GM19324 (cell line): ENCODE results near the gene PARD3.

Experiments used
- ATAC-seq: cut with Tn5 transposase; IDR thresholded peaks from one replicate; pipeline ENCODE4 v1.9.1; 2021; ENCODE audit warnings: mild to moderate bottlenecking, moderate library complexity; ENCODE audit not compliant: unreplicated experiment, low FRiP score

The PARD3 gene

GRCh38 chr10:34635111-34635510 lies 180.0 kb downstream of the PARD3 start:
- no peak for ATAC-seq

- ATAC-seq: no peak
These were observed 181.7 kb downstream of the PARD3 start for GRCh38 chr10:34633374-34633773.

DNA sequence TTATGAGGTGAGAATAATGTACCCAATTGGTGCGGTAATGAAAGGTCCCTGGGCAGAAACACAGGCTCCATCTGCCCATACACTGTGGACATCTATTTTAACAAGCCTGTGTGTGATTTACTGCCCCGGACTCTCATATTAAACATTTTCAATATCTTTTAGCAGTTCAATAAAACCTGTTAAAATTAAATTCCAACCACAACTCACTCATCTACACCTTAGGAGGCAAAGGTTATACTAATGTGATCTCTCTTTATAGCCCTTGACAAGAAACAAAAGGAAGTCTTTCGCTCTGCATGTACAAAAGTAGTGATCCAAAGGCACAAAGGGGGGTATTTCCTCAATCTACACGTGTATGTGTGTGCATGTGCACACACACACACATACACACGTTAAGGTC lies 186.0 kb downstream of the PARD3 start:
- ATAC-seq: no peak

DNA sequence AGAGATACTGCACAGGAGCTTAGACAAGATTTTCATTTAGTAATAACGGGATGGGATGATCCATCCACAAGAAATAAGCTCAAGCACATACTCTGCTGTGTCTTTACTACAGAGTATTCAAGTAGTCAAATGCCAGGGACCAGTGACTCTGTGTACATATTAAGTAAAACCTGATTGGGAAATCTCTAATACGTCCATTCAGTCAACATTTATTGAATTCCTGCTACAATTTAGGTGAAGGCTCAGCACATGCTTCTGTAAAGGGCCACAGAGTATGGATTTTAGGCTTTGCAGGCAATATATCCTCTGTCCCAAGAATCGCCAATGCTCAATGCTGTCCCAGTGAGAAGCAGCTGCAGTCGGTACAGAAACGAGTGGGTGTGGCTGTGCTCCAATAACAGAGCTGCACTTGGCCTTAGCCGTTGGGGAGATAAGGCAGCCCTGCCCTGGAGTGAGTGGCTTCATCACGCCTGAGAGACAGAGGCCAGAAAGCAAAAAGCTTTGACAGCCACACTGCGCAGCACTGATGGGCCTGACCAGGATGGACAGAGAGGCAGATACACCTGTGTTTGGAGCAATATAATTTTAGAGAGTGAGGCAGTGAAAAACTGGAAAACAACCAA lies 186.8 kb downstream of the PARD3 start:
- ATAC-seq: no peak

GRCh38 chr10:34627741-34628140 lies 187.4 kb downstream of the PARD3 start:
- no peak for ATAC-seq

- ATAC-seq: peak; percentile 47
These were observed 187.8 kb downstream of the PARD3 start for GRCh38 chr10:34627331-34627730.

DNA sequence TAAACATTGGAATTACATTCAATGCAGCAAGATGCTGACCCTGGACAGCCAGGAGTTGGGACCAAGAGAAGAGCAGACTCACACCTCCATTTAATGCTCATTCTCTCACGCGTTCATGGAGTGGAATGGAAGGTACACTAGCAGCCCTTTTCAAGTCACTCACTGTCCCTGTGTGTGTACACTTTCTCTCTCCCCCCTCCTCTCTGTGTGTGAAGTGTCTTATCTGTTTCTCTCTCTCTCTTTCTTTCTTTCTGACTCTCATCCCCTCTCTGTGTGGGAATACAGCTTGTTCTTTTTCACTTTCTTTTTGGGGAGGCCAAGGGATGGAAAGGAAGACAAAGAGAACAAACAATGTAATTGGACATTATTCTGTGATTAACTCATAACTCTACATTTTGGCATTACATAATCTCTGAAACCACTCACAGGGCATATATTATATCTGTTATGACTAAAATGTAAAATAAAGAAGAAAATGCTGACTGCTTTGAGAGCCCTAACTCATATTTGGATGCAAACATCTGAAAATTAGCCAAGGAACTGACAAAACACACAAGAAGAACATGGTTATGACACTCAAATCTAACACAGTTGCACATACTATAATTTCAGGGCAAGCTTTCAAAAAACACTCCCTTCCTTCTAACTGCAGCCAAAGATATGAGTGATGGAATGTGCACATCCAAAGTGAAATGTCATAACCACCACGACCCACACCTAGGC lies 188.8 kb downstream of the PARD3 start:
- no peak for ATAC-seq

DNA sequence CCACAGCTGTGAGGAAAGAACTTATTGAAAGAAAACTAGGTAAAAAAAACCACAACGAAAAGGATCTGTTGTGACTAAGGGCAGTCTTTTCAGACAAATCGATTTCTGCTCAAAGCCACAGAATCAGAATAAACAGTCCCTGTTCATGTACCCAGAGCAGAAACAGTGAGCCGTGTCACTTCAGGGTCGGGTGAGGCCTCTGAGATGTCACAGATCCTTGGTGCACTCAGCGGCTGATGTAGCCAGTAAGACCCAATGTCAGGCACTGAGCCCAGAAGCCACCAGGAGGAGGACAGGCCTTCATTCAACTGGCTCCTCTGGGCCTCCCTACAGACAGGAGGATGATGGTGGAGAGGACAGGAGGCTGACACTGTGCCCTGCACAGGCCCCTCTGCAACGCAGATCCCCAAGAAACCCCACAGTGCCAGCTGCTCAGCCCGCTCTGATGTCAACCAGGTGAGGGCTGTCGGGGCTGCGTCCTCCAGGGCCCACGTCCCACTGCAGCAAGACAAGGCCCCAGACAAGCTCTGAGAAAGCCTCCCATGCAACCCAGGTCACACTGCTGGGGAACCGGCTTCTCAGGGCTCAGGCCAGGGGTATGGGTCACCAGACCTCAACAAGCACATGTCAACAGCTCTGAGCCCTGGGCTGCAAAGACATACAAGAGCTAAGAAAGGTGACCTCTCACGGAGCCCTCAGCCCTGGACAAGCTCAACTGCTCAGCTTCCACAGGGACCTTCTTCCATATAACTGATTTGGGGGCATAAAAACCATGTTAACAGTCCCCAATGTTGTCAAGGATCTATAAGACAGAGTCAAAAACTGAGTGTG lies 190.6 kb downstream of the PARD3 start:
- ATAC-seq: no peak

DNA sequence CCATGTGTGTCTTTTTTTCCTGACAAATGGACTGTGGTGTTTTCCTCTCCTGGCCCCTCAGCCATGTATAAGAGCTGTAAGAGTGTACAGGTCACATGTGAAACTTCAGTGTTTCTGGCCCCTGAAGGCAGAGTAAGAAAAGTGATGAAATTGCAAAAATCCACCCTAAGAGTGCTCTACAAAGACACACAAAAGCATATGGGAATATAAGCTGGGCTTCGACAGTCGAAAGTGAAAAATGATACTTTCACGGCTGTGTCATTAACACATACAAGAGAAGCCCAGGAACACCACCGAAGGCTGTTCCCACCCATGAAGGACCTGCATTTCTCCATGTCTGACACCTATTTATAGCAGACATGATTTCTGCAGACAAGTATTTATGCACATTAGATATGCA lies 192.2 kb downstream of the PARD3 start:
- no peak for ATAC-seq

DNA sequence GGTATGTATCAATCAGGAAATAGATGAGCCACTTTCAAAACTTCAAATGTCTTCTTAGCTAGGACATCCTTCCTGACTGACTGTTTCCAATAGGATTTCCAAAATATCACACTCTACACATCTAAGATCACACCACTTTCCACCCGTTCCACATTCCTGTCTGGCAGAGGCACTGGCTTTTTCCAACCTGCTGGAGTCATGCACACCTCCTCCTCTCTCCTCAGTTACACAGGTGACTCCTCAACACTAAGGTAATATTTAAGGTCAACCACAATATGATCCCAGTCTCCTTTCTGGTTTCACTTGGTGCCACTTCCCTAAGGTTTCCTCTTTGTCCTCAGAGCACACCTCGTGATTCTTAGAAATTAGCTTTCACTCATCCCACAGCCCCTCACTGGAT lies 196.5 kb downstream of the PARD3 start:
- no peak for ATAC-seq

- no peak for ATAC-seq
These were observed 199.3 kb downstream of the PARD3 start for GRCh38 chr10:34615770-34616169.

GRCh38 chr10:34613491-34613890 lies 201.6 kb downstream of the PARD3 start:
- no peak for ATAC-seq

GRCh38 chr10:34612938-34613337 lies 202.2 kb downstream of the PARD3 start:
- ATAC-seq: no peak

GRCh38 chr10:34612446-34612845 lies 202.7 kb downstream of the PARD3 start:
- ATAC-seq: no peak

DNA sequence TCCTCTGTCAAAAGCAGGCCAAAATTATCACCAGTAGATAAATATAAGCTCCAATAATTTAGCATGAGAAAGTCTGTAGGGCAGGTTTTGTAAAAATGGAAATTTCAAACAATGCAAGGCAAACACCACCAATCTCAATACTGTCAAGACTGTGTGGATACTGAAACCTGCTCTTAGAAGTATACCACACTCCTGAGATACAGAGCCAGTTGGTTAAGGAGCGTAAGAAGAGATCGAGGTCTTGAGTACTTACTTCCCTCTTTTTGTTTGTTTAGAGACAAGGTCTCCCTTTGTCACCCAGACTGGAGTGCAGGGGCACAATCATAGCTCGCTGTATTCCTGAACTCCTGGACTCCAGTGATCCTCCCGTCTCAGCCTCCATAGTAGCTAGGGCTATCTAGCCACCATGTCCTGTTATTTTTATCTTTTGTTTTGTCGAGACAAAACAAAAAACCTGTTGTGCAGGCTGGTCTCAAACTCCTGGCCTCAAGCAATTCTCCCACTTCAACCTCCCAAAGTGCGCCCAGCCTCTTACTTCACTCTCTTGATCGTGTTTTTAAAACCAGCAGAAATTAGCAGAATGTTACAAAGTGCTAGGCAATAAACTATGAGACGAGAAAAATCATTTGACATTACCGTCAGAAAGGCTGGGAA lies 205.7 kb downstream of the PARD3 start:
- ATAC-seq: no peak

GRCh38 chr10:34607894-34608293 lies 207.2 kb downstream of the PARD3 start:
- ATAC-seq: no peak

DNA sequence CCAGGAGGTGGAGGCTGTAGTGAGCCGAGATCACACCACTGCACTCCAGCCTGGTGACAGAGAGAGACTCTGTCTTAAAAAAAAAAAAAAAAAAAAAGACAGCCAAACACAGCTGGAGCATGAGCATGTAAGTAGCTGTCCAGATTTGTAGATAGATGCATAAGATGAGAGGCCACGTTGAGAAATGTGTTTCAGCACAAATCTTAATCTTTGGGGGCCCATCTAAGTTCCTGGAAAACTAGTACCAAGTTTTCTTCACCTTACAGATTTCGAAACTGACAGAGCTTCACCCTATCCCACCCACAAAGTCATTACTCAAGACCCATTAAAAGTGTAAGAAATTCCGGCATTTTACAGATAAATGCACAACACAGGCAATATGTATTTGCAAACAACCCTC lies 208.2 kb downstream of the PARD3 start:
- no peak for ATAC-seq

GRCh38 chr10:34602478-34602877 lies 212.6 kb downstream of the PARD3 start:
- no peak for ATAC-seq

DNA sequence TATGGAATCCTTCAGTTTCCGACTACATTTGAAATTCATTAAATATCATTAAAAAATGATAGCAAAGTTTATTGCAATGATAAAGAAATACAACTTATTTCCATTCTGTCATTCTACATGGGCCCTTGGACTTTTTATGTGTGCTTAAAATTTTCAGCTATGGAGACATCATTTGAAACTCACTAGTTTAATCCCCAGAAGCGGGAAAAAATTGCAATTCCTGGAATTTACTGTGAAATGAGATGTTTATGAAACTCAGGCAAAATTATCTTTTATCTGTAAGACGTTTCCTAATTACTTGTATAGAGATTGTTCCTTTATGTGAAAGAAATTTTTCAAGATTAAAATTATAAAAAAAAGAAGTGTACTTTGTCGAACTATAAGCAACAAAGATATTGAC lies 213.4 kb downstream of the PARD3 start:
- no peak for ATAC-seq

DNA sequence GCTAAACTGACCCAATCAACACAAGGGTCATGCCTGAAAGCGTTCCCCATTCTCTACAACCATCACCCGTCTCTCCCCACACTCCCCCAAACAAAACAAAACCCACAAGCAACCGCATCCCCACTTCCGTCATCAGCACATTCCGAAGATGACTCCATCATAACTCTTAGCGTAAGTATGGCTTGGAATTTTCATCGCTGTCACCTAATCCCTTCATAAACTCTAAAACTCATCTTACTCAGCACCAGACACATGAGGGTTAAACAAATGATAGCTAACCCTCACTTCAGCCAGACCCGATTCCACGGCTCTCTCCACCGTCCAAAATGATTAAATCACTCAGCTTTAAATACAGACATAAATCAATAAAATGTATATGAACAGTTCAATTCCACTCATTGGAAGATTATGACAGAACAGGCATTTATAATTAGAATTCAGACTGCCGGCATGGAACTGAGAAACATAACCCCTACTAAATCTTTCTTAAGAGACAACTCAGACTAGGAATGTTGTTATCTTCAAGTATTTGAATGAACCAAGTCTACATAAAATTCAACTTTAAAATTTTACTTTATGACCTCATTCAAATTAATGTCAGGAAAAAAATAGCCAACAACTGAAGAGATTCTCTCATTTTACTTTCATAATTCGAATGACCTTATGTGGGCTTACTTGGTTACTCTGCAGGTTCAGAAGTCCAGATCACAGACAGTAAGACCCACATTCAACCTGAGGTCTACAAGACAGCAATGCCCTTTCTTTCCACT lies 215.9 kb downstream of the PARD3 start:
- ATAC-seq: no peak
